Measurements from ENCODE around the gene HSPB2. TPM values are rescaled to one million over a fixed set of nuclear protein-coding genes. Genes with fewer than 3 reads are reported as not detected.

Gene HSPB2
- total and polyA plus RNA-seq, 2 of the 8 experiments (the other 6 are each of a cell fraction or from before 2014, with no cell fraction given): 0.32 to 0.86 TPM

DNA sequence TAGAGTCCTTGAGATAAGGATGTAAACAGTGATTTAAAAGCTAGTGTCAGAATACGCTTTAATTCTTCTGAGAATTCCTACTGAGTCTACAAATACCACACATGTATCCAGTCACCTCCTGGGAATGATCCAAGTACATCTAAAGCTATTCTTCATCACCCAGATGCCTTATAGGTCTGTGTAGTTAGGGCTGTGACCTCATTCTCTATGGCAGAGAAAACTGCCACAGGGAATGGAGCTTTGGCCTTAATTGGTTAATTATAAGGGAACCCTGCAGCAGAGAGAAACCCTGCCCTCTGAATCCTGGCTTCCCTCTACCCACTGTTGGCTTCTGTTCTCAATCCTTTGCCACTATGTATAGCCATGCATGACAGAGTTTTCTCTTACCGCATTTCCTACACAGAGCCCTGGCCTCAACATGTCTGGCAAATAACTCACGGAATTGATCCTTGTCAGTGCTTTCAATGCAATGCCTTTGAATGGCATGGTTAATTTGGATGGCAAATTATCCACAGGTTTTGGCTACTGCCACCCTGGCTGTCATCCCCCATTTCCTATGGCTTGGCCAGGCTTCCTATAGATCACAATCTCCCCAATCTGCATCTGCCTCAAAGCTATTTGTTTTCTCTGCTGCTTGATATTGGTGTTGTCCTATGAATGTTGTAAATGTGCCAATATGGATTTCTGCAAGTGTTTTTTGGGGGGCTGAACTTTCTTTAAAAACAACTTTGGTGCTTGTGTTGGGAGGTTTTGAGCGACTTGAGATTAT is 27.5 kb downstream of the HSPB2 start (continued):
- no peak for TF ChIP-seq SP1 (IDR thresholded peaks at IDR 0.05; ENCODE audit: low read depth, low read length)
- TF ChIP-seq CREB1 (IDR thresholded peaks at IDR 0.05): no peak
